HFF-Myc (cell line): Measurements from ENCODE around the gene BABAM2.

Experiments
- DNase-seq: peaks from one replicate; pipeline ENCODE4 v3.0.0-alpha.2; 2011; ENCODE audit warnings: low read depth; ENCODE audit errors: extremely low read depth
- H3K4me3 ChIP-seq: replicated peaks from 2 replicates; pipeline ENCODE4 v1.5.1; 2011; ENCODE audit warnings: low read depth, mild to moderate bottlenecking, control low read depth, low read length
- CTCF ChIP-seq: IDR thresholded peaks from 2 replicates; pipeline ENCODE4 v1.5.1; 2012; ENCODE audit warnings: mild to moderate bottlenecking, low read depth, low read length, control low read depth; ENCODE audit errors: missing control alignments

Gene BABAM2

GRCh38 chr2:28348149-28348567, 457.6 kb downstream of the BABAM2 start:
- TF ChIP-seq CTCF = no peak
- no peak for DNase-seq
- no peak overlapping the region for H3K4me3 ChIP-seq

DNA sequence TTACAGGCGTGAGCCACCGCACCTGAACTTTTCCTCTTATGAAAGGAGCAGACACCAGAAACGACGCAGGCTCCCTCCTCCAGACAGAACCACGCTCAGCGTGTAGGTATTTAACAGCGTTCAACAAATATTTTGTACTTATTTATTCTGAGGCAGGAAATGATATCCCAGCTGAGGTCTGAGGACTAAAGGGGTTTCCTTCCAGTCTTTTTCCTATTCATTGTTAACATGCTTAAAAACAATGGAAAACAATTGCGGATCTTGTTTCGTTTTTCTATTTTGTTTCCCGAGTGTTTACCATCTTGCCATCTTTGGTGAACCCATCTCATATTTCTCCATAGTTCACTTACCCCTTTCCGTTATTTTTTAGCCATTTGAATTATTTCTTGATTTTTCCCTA, 458.4 kb downstream of the BABAM2 start:
- TF ChIP-seq CTCF = no peak
- H3K4me3 ChIP-seq = no peak overlapping the region
- DNase-seq = no peak

- H3K4me3 ChIP-seq = no peak overlapping the region
- TF ChIP-seq CTCF = no peak
- DNase-seq = no peak
Observed at GRCh38 chr2:28349546-28350165, 459.1 kb downstream of the BABAM2 start.

- TF ChIP-seq CTCF = no peak
- DNase-seq = no peak
- no peak overlapping the region for H3K4me3 ChIP-seq
Observed at GRCh38 chr2:28350196-28350595, 459.7 kb downstream of the BABAM2 start.

- H3K4me3 ChIP-seq = no peak overlapping the region
- TF ChIP-seq CTCF = no peak
- no peak for DNase-seq
Observed at GRCh38 chr2:28350791-28351285, 460.3 kb downstream of the BABAM2 start.

GRCh38 chr2:28351621-28352020, 461.1 kb downstream of the BABAM2 start:
- DNase-seq = no peak
- no peak for TF ChIP-seq CTCF
- no peak overlapping the region for H3K4me3 ChIP-seq

DNA sequence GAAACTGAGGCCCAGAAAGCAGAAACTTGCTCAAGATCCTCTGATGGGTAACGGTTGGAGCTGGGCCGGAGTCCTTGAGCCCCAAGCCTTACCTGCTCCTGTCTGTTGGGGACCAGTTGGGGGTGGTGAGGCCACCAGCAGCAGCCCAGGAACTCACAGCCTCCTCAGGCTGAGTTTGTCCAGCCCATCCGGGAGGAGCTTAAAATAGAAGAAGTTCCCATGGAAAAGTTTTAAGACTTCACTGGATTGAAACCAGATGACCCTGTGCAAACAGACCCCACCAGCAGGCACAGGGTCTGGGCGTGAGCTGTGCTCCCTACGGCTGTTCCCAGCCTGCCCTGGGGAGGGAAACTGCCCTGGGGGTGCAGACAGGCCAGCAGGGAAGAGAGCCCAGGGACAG, 461.6 kb downstream of the BABAM2 start:
- no peak for TF ChIP-seq CTCF
- H3K4me3 ChIP-seq = no peak overlapping the region
- DNase-seq = no peak
